Calu3 (cell line): ENCODE data around the gene TNFAIP3. TPM values are rescaled to one million over a fixed set of nuclear protein-coding genes. Genes with fewer than 3 reads are reported as not detected.

Source experiments
- BruUV-seq: library from RNA; stranded (reverse); fragments of 400-500 nt; replicated peaks from 2 replicates; lab custom pipeline; 2021; lab: Mats Ljungman, UMichigan
- CTCF ChIA-PET: fragments of 300-600 bp; sonication (Branson Sonifier 250); formaldehyde crosslinking; loops from one replicate; lab custom pipeline; 2022; ENCODE audit warnings: antibody characterized with exemption; lab: Charles Lee
- DNase-seq: peaks from one replicate; pipeline ENCODE4 v3.0.0; 2022
- H3K27ac Mint-ChIP-seq: one replicate; pipeline ENCODE4 v1.8.0; 2022; ENCODE audit warnings: mixed read lengths; ENCODE audit not compliant: unreplicated experiment
- H3K27me3 Mint-ChIP-seq: one replicate; pipeline ENCODE4 v1.8.0; 2022; ENCODE audit warnings: mixed read lengths; ENCODE audit not compliant: unreplicated experiment
- H3K36me3 Mint-ChIP-seq: one replicate; pipeline ENCODE4 v1.8.0; 2022; ENCODE audit warnings: mild to moderate bottlenecking, moderate library complexity, mixed read lengths; ENCODE audit not compliant: insufficient read depth, unreplicated experiment
- H3K4me1 Mint-ChIP-seq: one replicate; pipeline ENCODE4 v1.8.0; 2022; ENCODE audit warnings: mild to moderate bottlenecking, low read depth, mixed read lengths; ENCODE audit not compliant: unreplicated experiment
- H3K4me3 Mint-ChIP-seq: one replicate; pipeline ENCODE4 v1.8.0; 2022; ENCODE audit warnings: mild to moderate bottlenecking, low read depth, moderate library complexity, mixed read lengths; ENCODE audit not compliant: unreplicated experiment
- H3K9me3 Mint-ChIP-seq: one replicate; pipeline ENCODE4 v1.8.0; 2022; ENCODE audit warnings: low read depth, mixed read lengths; ENCODE audit not compliant: unreplicated experiment
- intact Hi-C: fragments of 100-400 bp; cut with micrococcal nuclease; formaldehyde crosslinking; loops from one replicate; pipeline ENCODE4 v1.10.0; 2022; ENCODE audit not compliant: unreplicated experiment
- total RNA-seq: library from RNA; stranded (reverse); gene quantifications from 2 replicates; pipeline ENCODE4 v1.2.3, GENCODE V29; 2022
- TF ChIP-seq, protein P1 (sequence below): fragments of 200-600 bp; IDR thresholded peaks from one replicate; pipeline ENCODE4 v1.8.0; 2022; ENCODE audit warnings: antibody characterized with exemption; ENCODE audit not compliant: unreplicated experiment

TNFAIP3 gene
- total RNA-seq, 1 experiment from 2014 or later = 22.6 TPM

DNA sequence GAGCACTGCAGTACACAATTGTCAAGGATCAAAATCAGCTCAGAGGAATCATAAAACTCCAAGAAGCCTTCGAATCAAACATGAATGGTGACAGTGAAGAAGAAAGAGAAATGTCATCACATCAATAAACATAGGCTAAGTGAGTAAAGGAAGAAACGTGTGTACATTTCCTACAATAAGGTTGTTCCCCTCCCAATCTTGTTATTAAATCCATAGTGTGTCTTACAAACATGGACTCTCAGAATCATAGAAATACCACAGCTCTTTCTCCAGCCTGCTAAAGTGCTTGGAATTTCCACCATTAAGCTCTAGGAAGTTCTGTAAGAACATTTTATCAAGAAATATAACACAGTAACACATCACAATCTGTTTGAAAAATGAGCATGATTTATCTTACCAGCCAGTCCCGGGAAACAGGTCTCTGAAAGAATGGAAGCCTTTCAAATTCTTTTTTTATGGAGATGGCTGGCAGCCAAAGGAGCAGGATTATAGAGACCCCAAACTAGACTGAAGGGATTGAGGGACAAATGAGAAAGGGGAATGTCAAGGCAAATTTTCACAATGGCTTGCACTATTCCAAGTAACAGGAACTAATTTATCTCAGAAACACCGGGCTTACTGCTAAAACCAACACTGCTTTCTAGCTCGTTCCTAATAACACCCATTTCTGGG, 4.5 kb upstream of the TNFAIP3 start:
- Mint-ChIP-seq H3K4me3 (no peak overlapping the region), H3K36me3 (peaks cover 15% of the 10 kb centered on the region), H3K27me3 (no peaks in the 10 kb centered on the region), H3K27ac (no peak overlapping the region), H3K9me3 (no peaks in the 10 kb centered on the region), H3K4me1 (peaks cover 8% of the 10 kb centered on the region)
- BruUV-seq = no TSS peak
- no peak for DNase-seq
- intact Hi-C loops = no loop called here
- CTCF ChIA-PET = no interaction called here
- TF ChIP-seq, protein P1, sequence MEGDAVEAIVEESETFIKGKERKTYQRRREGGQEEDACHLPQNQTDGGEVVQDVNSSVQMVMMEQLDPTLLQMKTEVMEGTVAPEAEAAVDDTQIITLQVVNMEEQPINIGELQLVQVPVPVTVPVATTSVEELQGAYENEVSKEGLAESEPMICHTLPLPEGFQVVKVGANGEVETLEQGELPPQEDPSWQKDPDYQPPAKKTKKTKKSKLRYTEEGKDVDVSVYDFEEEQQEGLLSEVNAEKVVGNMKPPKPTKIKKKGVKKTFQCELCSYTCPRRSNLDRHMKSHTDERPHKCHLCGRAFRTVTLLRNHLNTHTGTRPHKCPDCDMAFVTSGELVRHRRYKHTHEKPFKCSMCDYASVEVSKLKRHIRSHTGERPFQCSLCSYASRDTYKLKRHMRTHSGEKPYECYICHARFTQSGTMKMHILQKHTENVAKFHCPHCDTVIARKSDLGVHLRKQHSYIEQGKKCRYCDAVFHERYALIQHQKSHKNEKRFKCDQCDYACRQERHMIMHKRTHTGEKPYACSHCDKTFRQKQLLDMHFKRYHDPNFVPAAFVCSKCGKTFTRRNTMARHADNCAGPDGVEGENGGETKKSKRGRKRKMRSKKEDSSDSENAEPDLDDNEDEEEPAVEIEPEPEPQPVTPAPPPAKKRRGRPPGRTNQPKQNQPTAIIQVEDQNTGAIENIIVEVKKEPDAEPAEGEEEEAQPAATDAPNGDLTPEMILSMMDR = no peak

DNA sequence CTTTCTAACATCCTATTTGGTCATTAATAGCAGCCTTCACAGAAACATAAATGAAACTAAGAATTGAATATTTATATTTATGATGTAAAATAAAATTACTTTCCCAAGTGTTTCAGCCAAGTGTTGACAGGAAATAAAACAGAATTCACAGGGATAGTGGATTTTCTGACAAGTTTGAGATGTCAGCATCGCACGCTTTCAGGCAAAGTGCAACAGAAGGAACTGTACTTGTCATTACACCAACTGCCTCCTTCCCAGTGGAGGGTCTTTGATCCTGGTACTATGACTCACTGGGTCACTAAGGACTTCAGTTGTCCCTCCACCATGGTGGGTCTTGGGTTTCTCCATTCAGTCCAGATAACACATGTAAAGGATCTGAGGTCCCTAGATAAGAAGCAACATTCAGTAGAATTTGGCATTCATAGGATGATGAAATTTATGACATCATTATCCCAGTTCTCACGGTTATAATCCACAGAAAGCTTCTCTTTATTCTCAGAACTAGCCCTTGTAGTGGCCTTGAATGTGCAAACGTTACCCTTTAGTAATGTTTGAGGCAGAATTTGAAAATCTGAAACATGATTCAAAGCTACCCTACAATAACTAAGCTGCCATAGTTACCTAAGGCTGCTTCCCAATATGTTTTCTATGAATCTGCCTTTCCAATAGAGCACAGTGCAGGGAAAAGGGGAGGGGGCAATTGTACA, 3.8 kb upstream of the TNFAIP3 start:
- H3K36me3 Mint-ChIP-seq = peaks cover 22% of the 10 kb centered on the region
- intact Hi-C loops = no loop called here
- no TSS peak for BruUV-seq
- no peaks in the 10 kb centered on the region for H3K27me3 Mint-ChIP-seq
- CTCF ChIA-PET = interaction anchor here (0.7 kb wide), 1 partner anchor 10 kb away, joined by 3 read pairs; no protein-coding TSS in a partner anchor
- no peaks in the 10 kb centered on the region for H3K9me3 Mint-ChIP-seq
- TF ChIP-seq, protein P1 = no peak
- H3K4me1 Mint-ChIP-seq = peaks cover 8% of the 10 kb centered on the region
- H3K27ac Mint-ChIP-seq = no peak overlapping the region
- H3K4me3 Mint-ChIP-seq = no peak overlapping the region
- no peak for DNase-seq

DNA sequence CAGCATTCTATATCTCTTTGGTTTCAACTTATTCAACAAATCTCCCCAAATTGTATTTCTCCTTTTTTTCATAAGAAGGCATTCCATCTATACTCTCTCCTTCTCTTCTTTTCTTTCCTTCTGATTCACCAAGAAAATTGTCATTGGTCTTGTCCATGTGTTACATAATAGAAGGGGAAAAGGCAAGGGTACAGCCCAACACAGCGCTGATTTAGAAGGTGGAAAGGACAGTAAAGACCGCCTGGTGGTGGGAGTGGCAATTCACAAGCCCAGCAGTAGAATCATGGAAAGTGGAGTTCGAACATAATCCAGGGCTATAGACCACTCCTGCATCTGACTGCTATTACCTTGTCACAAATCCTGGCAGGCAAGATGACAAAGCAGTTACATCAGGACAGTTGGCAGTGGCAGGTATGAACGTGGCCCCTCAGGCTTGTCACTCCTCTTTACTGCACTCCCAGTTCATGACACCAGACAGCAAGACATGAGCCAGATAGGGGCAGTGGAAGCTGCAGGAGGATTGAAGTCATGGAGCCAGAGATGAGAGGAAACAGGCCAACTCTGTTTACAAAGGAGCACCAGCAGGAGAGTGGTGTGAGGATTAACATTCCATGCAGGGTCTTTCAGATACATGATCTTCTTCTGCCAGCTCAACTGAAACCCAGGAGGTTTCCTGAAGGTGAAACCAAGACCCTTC, 2.1 kb upstream of the TNFAIP3 start:
- DNase-seq = no peak
- CTCF ChIA-PET = no interaction called here
- Mint-ChIP-seq H3K27ac (no peak overlapping the region), H3K4me1 (peaks cover 15% of the 10 kb centered on the region), H3K4me3 (no peak overlapping the region), H3K27me3 (no peaks in the 10 kb centered on the region), H3K36me3 (peaks cover 34% of the 10 kb centered on the region), H3K9me3 (no peaks in the 10 kb centered on the region)
- intact Hi-C loops = loop anchor here (5.0 kb wide), 2 partner anchors 143 to 158 kb away; no protein-coding TSS in a partner anchor
- BruUV-seq = no TSS peak
- TF ChIP-seq, protein P1 = no peak

DNA sequence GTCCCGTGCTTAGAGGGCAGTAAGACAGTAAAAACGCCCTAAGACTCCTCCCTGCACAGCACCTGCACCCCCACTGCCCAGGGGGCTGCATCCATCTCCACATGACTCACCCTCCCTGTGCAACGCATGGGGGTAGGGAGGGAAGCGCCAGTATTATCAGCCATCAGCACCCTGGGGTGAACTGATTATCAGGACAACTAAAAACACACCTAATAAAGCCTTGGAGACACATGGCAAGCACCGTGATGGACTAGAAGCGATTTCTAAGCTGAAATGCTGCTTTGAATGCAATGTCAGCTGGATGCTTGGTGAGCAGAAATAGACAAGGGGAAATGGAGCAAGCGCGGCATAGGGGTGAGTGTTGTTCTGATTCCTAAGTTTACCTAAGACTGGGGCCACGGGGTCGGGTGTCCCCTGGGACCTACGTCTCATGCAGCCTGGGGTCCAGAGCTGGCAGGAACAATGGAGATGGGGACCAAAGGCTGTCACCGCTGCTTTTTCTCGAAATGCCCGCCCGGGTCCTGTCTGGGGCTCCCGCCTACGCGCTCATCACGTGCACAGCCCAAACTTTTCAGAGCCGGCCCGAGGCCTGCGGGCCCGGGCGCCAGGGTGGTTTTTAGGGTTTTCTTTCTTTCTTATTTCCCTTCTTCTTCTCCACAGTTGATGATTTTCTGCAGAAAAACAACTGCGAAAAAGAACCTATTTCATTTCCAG, 702 bp upstream of the TNFAIP3 start:
- BruUV-seq = TSS peak; percentile 70
- Mint-ChIP-seq H3K9me3 (no peaks in the 10 kb centered on the region), H3K27ac (peak overlapping the region; percentile 71), H3K4me3 (peak overlapping the region; percentile 86), H3K36me3 (peaks cover 34% of the 10 kb centered on the region), H3K27me3 (no peaks in the 10 kb centered on the region), H3K4me1 (peaks cover 23% of the 10 kb centered on the region)
- CTCF ChIA-PET = interaction anchor here (0.5 to 2.2 kb wide), 8 partner anchors 55 to 158 kb away, joined by 3 to 7 read pairs (median 4); no protein-coding TSS in a partner anchor
- TF ChIP-seq, protein P1 = no peak
- DNase-seq = no peak
- intact Hi-C loops = loop anchor here (5.0 kb wide), 2 partner anchors 144 to 159 kb away; no protein-coding TSS in a partner anchor
